RWPE2 (cell line): ENCODE measurements around the gene ANO1.

Experiments used
- ATAC-seq: fragments of 200-7000 bp; cut with Tn5 transposase; 3 replicates; pipeline ENCODE4 v1.9.1; 2021; ENCODE audit warnings: low read depth
- DNase-seq: peaks from one replicate; pipeline ENCODE4 v3.0.0-alpha.2; 2020; ENCODE audit warnings: low spot score
- H3K27ac ChIP-seq: fragments of 450-650 bp; 2 replicates; pipeline ENCODE4 v1.5.1; 2017; ENCODE audit warnings: mild to moderate bottlenecking; ENCODE audit not compliant: poor library complexity, severe bottlenecking
- H3K27me3 ChIP-seq: fragments of 250-450 bp; sonication (Bioruptor Pico); 2 replicates; pipeline ENCODE4 v1.5.1; 2021; ENCODE audit warnings: mild to moderate bottlenecking, moderate library complexity; ENCODE audit not compliant: insufficient read depth, poor library complexity, severe bottlenecking
- H3K36me3 ChIP-seq: fragments of 250-450 bp; sonication (Bioruptor Pico); 2 replicates; pipeline ENCODE4 v1.5.1; 2020; ENCODE audit warnings: low read depth, mild to moderate bottlenecking, moderate library complexity
- H3K4me1 ChIP-seq: fragments of 250-450 bp; sonication (Bioruptor Pico); 2 replicates; pipeline ENCODE4 v1.5.1; 2021; ENCODE audit warnings: mild to moderate bottlenecking, moderate library complexity; ENCODE audit not compliant: insufficient read depth, poor library complexity, severe bottlenecking
- H3K4me3 ChIP-seq: fragments of 250-450 bp; sonication (Bioruptor Pico); 2 replicates; pipeline ENCODE4 v1.5.1; 2021; ENCODE audit warnings: mild to moderate bottlenecking, moderate library complexity; ENCODE audit not compliant: severe bottlenecking
- H3K9me3 ChIP-seq: fragments of 250-450 bp; sonication (Bioruptor Pico); 2 replicates; pipeline ENCODE4 v1.5.1; 2021; ENCODE audit warnings: mild to moderate bottlenecking, moderate library complexity; ENCODE audit not compliant: severe bottlenecking
- TF ChIP-seq, protein P1 (sequence below): fragments of 450-650 bp; IDR thresholded peaks from one replicate; pipeline ENCODE4 v1.5.1; 2017; ENCODE audit warnings: mild to moderate bottlenecking, moderate library complexity; ENCODE audit not compliant: poor library complexity, severe bottlenecking

Gene ANO1

DNA sequence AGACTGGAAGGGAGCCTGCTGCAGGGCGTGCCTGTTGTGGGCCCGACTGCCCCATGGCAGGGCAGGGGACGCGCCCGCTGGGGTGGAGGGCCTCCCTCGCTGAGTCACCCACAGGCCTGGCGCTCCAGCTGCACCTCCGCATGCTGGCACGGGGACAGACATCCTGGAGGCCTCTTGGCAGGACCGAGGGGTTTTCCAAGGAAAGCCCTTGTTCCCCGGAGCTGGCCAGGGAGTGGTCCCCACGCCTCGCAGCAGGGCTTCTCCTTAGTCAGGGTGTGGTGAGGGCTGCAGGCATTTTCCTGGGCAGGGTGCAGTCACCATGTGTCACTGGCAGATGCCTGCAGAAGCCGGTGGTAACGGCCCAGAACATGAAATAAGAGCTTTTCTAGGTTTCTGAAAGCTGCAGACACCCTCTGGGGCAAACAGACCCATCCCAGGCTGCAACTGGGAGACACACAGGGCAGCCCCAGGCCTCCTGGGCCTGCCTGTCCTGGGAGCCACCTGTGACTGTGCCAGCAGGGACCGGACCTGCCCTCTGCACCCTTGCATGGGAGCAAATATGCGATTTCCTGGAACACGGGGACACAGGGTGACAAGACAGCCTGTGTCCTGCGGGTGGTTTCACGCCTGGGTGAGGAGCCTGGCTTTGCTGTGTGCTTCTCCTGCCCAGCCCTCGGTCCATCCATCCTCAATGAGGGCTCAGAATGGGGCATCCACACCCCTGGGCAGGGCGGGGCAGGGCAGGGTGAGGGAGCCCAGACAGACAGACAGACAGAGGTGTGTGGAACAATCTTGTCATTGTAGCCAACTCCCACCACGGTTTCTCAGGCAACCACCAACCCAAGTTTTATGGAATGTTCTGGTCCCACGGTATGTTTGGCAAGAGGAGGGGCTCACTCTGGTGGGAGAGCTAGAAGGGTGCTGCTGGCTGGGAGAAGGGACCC lies 81.8 kb downstream of the ANO1 start:
- Histone ChIP-seq H3K4me1 (peaks cover 22% of the 10 kb centered on the region), H3K9me3 (no peaks in the 10 kb centered on the region), H3K36me3 (no peaks in the 10 kb centered on the region), H3K27ac (peak overlapping the region; percentile 45), H3K4me3 (no peak overlapping the region), H3K27me3 (no peaks in the 10 kb centered on the region)
- ATAC-seq = peak; percentile 90
- TF ChIP-seq, protein P1, sequence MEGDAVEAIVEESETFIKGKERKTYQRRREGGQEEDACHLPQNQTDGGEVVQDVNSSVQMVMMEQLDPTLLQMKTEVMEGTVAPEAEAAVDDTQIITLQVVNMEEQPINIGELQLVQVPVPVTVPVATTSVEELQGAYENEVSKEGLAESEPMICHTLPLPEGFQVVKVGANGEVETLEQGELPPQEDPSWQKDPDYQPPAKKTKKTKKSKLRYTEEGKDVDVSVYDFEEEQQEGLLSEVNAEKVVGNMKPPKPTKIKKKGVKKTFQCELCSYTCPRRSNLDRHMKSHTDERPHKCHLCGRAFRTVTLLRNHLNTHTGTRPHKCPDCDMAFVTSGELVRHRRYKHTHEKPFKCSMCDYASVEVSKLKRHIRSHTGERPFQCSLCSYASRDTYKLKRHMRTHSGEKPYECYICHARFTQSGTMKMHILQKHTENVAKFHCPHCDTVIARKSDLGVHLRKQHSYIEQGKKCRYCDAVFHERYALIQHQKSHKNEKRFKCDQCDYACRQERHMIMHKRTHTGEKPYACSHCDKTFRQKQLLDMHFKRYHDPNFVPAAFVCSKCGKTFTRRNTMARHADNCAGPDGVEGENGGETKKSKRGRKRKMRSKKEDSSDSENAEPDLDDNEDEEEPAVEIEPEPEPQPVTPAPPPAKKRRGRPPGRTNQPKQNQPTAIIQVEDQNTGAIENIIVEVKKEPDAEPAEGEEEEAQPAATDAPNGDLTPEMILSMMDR = no peak
- peak; percentile 93 for DNase-seq

DNA sequence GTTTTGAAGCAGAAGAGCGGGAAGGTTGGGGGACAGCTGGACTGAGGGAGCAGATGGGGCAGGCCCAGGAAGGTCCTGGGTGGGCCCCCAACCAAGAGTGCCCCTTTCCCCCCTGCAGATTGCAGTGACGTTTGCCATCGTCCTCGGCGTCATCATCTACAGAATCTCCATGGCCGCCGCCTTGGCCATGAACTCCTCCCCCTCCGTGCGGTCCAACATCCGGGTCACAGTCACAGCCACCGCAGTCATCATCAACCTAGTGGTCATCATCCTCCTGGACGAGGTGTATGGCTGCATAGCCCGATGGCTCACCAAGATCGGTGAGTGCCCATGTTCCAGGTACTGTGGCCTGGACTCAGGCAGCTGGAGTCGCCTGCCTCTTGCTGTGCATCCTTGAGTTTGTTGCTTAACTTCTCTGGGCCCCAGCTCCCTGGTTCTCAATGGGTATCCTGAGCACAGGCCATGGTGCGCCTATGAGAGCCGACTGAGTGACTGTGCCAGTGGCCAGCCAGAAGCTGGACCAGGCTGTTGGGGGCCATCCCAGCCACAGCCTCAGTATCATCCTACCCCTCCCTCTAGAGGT lies 83.0 kb downstream of the ANO1 start:
- Histone ChIP-seq H3K27me3 (no peaks in the 10 kb centered on the region), H3K9me3 (no peaks in the 10 kb centered on the region), H3K4me1 (peaks cover 22% of the 10 kb centered on the region), H3K4me3 (no peak overlapping the region), H3K27ac (no peak overlapping the region), H3K36me3 (no peaks in the 10 kb centered on the region)
- ATAC-seq (no peak), DNase-seq (no peak)
- TF ChIP-seq, protein P1 = no peak

DNA sequence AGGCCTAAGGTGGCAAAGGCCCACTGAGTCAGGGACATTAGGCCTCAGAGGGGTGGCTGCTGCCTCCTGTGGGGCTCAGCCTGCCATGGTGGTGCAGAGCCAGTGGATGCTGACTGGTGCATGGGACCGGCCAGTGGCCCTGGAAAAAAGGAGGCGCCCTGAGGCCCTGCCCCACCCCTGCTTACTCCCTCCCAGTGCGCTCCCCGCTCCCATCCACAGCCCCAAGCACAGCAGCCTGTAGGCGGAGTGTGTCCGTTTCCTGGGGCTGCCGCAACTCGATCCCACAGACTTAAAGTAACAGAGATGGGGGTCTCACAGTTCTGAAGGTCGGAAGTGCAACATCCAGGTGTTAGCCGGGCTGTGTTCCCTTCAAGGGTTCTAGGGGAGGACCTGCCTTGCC lies 86.6 kb downstream of the ANO1 start:
- no peak overlapping the region for H3K4me3 ChIP-seq
- no peaks in the 10 kb centered on the region for H3K9me3 ChIP-seq
- H3K36me3 ChIP-seq = no peaks in the 10 kb centered on the region
- TF ChIP-seq, protein P1 = no peak
- ATAC-seq (no peak), DNase-seq (no peak)
- no peaks in the 10 kb centered on the region for H3K27me3 ChIP-seq
- H3K4me1 ChIP-seq = peaks cover 11% of the 10 kb centered on the region
- H3K27ac ChIP-seq = no peak overlapping the region

DNA sequence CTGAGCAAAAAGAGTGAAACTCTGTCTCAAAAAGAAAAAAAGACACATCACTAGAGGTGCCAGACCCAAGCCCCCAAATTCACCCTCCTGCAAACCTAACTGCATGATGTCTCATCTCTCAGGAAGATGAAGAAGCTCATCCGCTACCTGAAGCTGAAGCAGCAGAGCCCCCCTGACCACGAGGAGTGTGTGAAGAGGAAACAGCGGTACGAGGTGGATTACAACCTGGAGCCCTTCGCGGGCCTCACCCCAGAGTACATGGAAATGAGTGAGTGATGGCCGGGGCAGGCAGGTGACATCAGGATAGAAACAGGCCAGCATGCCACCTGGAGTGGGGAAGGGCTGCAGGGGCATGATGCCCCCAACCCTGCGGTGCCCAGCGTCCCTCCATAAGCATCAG lies 89.0 kb downstream of the ANO1 start:
- no peak for DNase-seq
- Histone ChIP-seq H3K4me3 (no peak overlapping the region), H3K9me3 (no peaks in the 10 kb centered on the region), H3K27ac (no peak overlapping the region), H3K27me3 (no peaks in the 10 kb centered on the region), H3K36me3 (no peaks in the 10 kb centered on the region), H3K4me1 (no peaks in the 10 kb centered on the region)
- no peak for ATAC-seq
- TF ChIP-seq, protein P1 = no peak
